Psoas muscle (tissue), 8 donors: ENCODE measurements around the gene SLC4A9. TPM values are rescaled to one million over a fixed set of nuclear protein-coding genes. Genes with fewer than 3 reads are reported as not detected.
A peak's percentile ranks its signal among the peaks of the same experiment; 100 is the strongest.

Source experiments
- ATAC-seq, 4 donors: fragments of 200-7000 bp; cut with Tn5 transposase; one replicate each; pipeline ENCODE4 v1.9.1; 2020; ENCODE audit warnings: moderate library complexity in 3 of 4, mild to moderate bottlenecking in 2 of 4
- DNase-seq, 2 donors: peaks; one replicate each; pipeline ENCODE4 v3.0.0-alpha.2; 2020
- H3K27ac ChIP-seq: fragments of 200-600 bp; one replicate; pipeline ENCODE4 v1.8.0; 2022
- H3K27me3 ChIP-seq, 3 donors: fragments of 200-600 bp in 1 of 3; one replicate each; pipeline versions ENCODE4 v1.6.1 to v1.8.0; 2013 to 2022; ENCODE audit warnings: low read length in 2 of 3, mild to moderate bottlenecking in 2 of 3, moderate library complexity in 1 of 3; ENCODE audit not compliant: insufficient read depth in 3 of 3
- H3K36me3 ChIP-seq, 2 donors: fragments of 200-600 bp in 1 of 2; one replicate each; pipeline versions ENCODE4 v1.6.1 to v1.8.0; 2013 to 2022; ENCODE audit warnings: low read depth in 1 of 2, mild to moderate bottlenecking in 1 of 2, moderate library complexity in 1 of 2; ENCODE audit not compliant: insufficient read depth in 1 of 2
- H3K4me1 ChIP-seq: fragments of 200-600 bp; one replicate; pipeline ENCODE4 v1.8.0; 2022
- H3K4me3 ChIP-seq: fragments of 200-600 bp; one replicate; pipeline ENCODE4 v1.8.0; 2022; ENCODE audit warnings: mild to moderate bottlenecking
- H3K9me3 ChIP-seq: fragments of 200-600 bp; one replicate; pipeline ENCODE4 v1.8.0; 2022
- WGBS, 3 donors: extraction: QIAGEN DNeasy Blood & Tissue Kit; methylation state at CpG; one replicate each; pipeline versions ENCODE4 v1.1.6 to v1.1.7; 2013; 5-methylcytosine and 5-hydroxymethylcytosine counted together
- intact Hi-C, 2 donors: fragments of 100-400 bp; cut with DNase I; formaldehyde crosslinking; loops; one replicate each; pipeline versions ENCODE4 v1.11.0 to v1.14.2; 2022
- polyA plus RNA-seq, 3 donors: library from polyadenylated mRNA; stranded (reverse); fragments of 200-250 nt; gene quantifications; one replicate each; pipeline ENCODE4 v1.2.3, GENCODE V29; 2013
- total RNA-seq, 4 donors: library from RNA; stranded (reverse); fragmentation: NEBNext Ultra II Directional in 2 of 4; extraction: Animal tissue kit (Norgen Biotek cat#: 25700) in 2 of 4; gene quantifications; one replicate each; pipeline versions ENCODE4 v1.2.1 to v1.2.4, GENCODE V29; 2021 to 2023
- TF ChIP-seq, protein P1 (sequence below): fragments of 200-600 bp; IDR thresholded peaks from one replicate; pipeline ENCODE4 v1.8.0; 2022; ENCODE audit warnings: antibody characterized with exemption
- donor health status: healthy with polysubstance abuse.
- donor health status: DM: no; HTN: no; CAD: no; lungs with moderate emphysema.
- donor health status: Bipolar disorder and iron deficiency.
- donor health status: healthy.
- donor health status: DM: yes; HTN: yes; CAD: no.
- donor health status: DM: no; HTN: no; CAD: no.
- donor health status: DM: no; HTN: no; CAD: no.
- donor health status: DM: yes; HTN: yes; CAD: no.

The SLC4A9 gene
- total and polyA plus RNA-seq, 7 donors = 0.09 TPM; not detected in 6

DNA sequence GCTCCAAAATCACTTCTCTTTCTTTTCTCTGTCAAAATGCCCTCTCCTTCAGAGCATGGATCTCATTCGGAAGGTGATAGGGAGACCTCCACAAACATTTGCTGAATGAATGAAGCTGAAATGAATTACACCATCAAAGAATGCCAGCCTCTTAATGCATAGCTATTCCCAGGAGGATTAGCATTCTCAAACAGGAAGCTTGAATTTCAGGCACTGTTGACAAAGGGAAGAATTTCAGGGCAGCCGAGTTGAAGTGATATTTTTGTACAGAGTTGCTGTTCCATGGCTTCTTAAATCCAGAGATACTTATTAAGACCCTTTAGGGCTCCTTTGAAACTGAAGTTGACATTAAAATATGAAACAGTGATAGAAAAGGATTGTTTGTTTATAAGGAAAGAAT is 32.4 kb upstream of the SLC4A9 start:
- H3K27ac ChIP-seq = no peak overlapping the region
- no peak overlapping the region for H3K4me3 ChIP-seq
- DNase-seq (no peak), ATAC-seq (no peak)
- H3K27me3 ChIP-seq = no peaks in the 10 kb centered on the region
- WGBS, 3 donors = 28 to 48% (median 42%) methylated on average over 2 of the region's 2 CpGs
- intact Hi-C loops = no loop called here
- peaks cover 3 to 4% of the 10 kb centered on the region in 2 donors for H3K36me3 ChIP-seq
- H3K9me3 ChIP-seq = no peaks in the 10 kb centered on the region
- H3K4me1 ChIP-seq = peaks cover 18% of the 10 kb centered on the region
- TF ChIP-seq, protein P1, sequence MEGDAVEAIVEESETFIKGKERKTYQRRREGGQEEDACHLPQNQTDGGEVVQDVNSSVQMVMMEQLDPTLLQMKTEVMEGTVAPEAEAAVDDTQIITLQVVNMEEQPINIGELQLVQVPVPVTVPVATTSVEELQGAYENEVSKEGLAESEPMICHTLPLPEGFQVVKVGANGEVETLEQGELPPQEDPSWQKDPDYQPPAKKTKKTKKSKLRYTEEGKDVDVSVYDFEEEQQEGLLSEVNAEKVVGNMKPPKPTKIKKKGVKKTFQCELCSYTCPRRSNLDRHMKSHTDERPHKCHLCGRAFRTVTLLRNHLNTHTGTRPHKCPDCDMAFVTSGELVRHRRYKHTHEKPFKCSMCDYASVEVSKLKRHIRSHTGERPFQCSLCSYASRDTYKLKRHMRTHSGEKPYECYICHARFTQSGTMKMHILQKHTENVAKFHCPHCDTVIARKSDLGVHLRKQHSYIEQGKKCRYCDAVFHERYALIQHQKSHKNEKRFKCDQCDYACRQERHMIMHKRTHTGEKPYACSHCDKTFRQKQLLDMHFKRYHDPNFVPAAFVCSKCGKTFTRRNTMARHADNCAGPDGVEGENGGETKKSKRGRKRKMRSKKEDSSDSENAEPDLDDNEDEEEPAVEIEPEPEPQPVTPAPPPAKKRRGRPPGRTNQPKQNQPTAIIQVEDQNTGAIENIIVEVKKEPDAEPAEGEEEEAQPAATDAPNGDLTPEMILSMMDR = no peak

DNA sequence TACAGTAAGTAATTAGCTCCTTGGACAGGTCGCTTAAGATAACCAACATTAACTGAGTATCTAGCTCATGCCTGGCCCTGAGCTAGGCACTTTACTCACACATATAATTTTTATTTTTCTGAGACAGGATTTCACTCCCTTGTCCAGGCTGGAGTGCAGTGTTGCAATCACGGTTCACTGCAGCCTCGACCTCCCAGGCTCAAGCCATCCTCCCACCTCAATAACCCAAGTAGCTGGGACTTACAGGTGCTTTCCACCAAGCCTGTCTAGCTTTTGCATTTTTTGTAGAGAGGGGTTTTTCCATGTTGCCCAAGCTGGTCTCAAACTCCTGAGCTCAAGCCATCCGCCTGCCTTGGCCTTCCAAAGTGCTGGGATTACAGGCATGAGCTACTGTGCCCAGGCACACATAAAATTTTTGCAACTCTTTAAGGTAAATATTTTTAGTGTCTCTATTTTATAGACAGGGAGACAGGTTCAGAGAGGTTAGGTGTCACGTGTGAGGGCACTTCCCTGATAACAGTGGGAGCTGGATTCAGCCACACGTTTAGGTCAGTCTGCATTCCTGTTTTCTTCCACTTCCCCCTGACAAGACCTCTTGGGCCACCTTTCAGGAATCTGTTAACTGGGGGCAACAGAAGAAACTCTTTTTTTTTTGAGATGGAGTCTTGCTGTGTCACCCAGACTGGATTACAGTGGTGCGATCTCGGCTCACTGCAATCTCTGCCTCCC is 31.8 kb upstream of the SLC4A9 start:
- Histone ChIP-seq H3K4me3 (no peak overlapping the region), H3K4me1 (peaks cover 12% of the 10 kb centered on the region), H3K36me3 (peaks cover 3 to 10% of the 10 kb centered on the region in 2 donors), H3K27me3 (no peaks in the 10 kb centered on the region), H3K9me3 (no peaks in the 10 kb centered on the region), H3K27ac (no peak overlapping the region)
- ATAC-seq (no peak), DNase-seq (no peak)
- intact Hi-C loops = no loop called here
- TF ChIP-seq, protein P1 = no peak
- 88 to 89% (median 88%) methylated on average over 8 of the region's 8 CpGs for WGBS, 3 donors

DNA sequence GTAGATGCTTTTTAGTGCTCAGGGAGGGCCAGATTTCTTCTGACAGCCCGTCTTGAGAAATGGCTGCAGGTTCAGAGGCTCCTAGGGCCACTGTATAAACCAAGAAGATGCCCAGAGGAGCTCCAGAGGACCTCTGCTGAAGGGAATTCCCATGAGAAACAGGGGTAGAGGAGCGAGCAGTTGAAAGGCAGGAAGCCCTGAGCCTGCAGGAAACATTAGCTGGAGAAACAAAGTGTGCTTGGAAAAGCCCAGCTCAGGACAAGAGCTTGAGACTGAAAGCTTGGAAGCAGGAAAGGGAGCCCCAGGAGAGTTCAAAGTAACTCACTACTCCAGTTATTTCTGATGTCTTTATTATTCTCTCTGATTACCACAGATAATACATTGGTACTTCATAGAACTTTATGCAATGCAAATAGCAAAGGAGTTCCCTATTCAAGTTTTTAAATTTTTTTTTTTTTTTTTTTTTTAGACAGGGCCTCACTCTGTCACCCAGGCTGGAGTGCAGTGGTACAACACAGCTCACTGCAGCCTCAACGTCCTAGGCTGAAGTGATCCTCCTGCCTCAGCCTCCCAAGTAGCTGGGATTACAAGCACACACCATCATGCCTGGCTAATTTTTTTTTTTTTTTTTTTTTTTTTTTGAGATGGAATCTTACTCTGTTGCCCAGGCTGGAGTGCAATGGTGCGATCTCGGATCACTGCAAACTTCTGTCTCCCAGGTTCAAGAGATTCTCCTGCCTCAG is 30.1 kb upstream of the SLC4A9 start:
- no peaks in the 10 kb centered on the region for H3K9me3 ChIP-seq
- peaks cover 3 to 27% of the 10 kb centered on the region in 2 donors for H3K36me3 ChIP-seq
- H3K27ac ChIP-seq = no peak overlapping the region
- no peak overlapping the region for H3K4me3 ChIP-seq
- DNase-seq (no peak), ATAC-seq (peak in 1 of 4 donors; percentile 14)
- intact Hi-C loops = no loop called here
- TF ChIP-seq, protein P1 = no peak
- H3K4me1 ChIP-seq = peaks cover 7% of the 10 kb centered on the region
- WGBS, 3 donors = 71% methylated on average over 5 of the region's 5 CpGs
- H3K27me3 ChIP-seq = no peaks in the 10 kb centered on the region

DNA sequence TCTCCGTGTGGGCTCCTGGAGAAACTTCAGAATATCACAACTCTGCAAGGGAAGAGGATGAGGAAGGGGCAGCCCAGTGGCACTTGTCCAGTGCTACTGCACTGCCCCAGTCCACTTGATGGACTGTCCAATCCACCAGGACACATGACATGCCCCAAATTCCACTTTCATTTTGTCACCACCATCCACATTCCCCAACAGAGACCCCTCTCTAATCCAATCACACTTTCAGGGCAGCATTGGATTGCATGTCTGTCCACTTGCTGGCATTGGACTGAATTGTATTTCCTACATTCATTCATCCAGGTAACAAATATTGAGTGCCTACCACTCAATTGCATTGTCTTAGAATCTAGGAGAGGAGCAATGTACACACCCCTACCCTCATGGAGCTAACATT is 28.4 kb upstream of the SLC4A9 start:
- Histone ChIP-seq H3K9me3 (no peaks in the 10 kb centered on the region), H3K36me3 (peaks cover 3 to 34% of the 10 kb centered on the region in 2 donors), H3K4me1 (peaks cover 21% of the 10 kb centered on the region), H3K27me3 (no peaks in the 10 kb centered on the region), H3K4me3 (no peak overlapping the region), H3K27ac (no peak overlapping the region)
- ATAC-seq (no peak), DNase-seq (no peak)
- intact Hi-C loops = no loop called here
- WGBS, 3 donors = 69 to 89% (median 78%) methylated on average over 1 of the region's 1 CpG
- TF ChIP-seq, protein P1 = no peak
